K562 (cell line): ENCODE measurements around the gene EXOC4. TPM values are rescaled to one million over a fixed set of nuclear protein-coding genes. Genes with fewer than 3 reads are reported as not detected.

Source experiments
- ATAC-seq: fragments of 200-7000 bp; cut with Tn5 transposase; 3 replicates; pipeline ENCODE4 v1.9.1; 2020; ENCODE audit warnings: moderate library complexity
- BruUV-seq: library from RNA; stranded (reverse); fragments of 400-500 nt; replicated peaks from 2 replicates; lab custom pipeline; 2021; lab: Mats Ljungman, UMichigan
- CTCF ChIA-PET: fragments of 300-600 bp; formaldehyde crosslinking; extraction: SDS; loops from one replicate; lab custom pipeline; 2021; ENCODE audit warnings: low intra/inter-chr PET ratio; lab: Yijun Ruan, JAX
- POLR2A ChIA-PET: fragments of 300-600, 350-650 bp; sonication (Branson Sonifier 250); formaldehyde crosslinking; extraction: SDS; loops from one replicate; lab custom pipeline; 2021; ENCODE audit warnings: antibody characterized with exemption, inconsistent platforms; lab: Yijun Ruan, JAX
- DNase-seq, 4 experiments: peaks; one replicate each; pipeline versions ENCODE4 v3.0.0 to v3.0.0-alpha.2; 2011 to 2018; ENCODE audit warnings: low spot score in 3 of 4, mixed read lengths in 3 of 4; ENCODE audit errors: extremely low read depth in 1 of 4
- FAIRE-seq: peaks from 2 replicates; lab custom pipeline; 2011; peaks lifted over from hg19 to GRCh38; lab: Jason Lieb, UNC
- H2AFZ ChIP-seq: 2 replicates; pipeline ENCODE4 v1.6.0; 2011; ENCODE audit warnings: low read depth, low read length, control low read depth, inconsistent platforms
- H3K27ac ChIP-seq: fragments of 200-600 bp; 3 replicates; pipeline ENCODE4 v1.8.0; 2011; ENCODE audit warnings: low read depth, mild to moderate bottlenecking, control low read depth, inconsistent platforms, low read length, moderate library complexity, mixed read lengths; ENCODE audit errors: extremely low read depth
- H3K27me3 ChIP-seq, 2 experiments: fragments of 300-600 bp in 1 of 2; 2 replicates in 1 of 2; 3 replicates in 1 of 2; pipeline versions ENCODE4 v1.6.0 to v1.8.0; 2011; ENCODE audit warnings: inconsistent platforms in 2 of 2, low read length in 2 of 2, mild to moderate bottlenecking in 1 of 2, mixed read lengths in 1 of 2, moderate library complexity in 1 of 2; ENCODE audit not compliant: control insufficient read depth in 2 of 2, insufficient read depth in 2 of 2
- H3K36me3 ChIP-seq: fragments of 300-600 bp; 3 replicates; pipeline ENCODE4 v1.8.0; 2011; ENCODE audit warnings: mild to moderate bottlenecking, low read length, inconsistent platforms; ENCODE audit not compliant: control insufficient read depth, insufficient read depth
- H3K4me1 ChIP-seq, 2 experiments: fragments of 200-600 bp in 1 of 2; replicated peaks in 1 of 2; 2 replicates in 1 of 2; 3 replicates in 1 of 2; pipeline versions ENCODE4 v1.5.1 to v1.8.0; 2011; ENCODE audit warnings: inconsistent platforms in 2 of 2, low read length in 2 of 2, mild to moderate bottlenecking in 1 of 2, mixed read lengths in 1 of 2, moderate library complexity in 1 of 2; ENCODE audit not compliant: control insufficient read depth in 2 of 2, insufficient read depth in 2 of 2
- H3K4me2 ChIP-seq: 2 replicates; pipeline ENCODE4 v1.6.1; 2011; ENCODE audit warnings: low read length, control low read depth, inconsistent platforms, mixed read lengths; ENCODE audit not compliant: insufficient read depth
- H3K4me3 ChIP-seq: fragments of 200-600 bp; sonication (generic), shearing (Covaris generic); 2 replicates; pipeline ENCODE4 v1.5.1; 2016; ENCODE audit warnings: control low read depth, inconsistent platforms
- H3K79me2 ChIP-seq: fragments of 200-600 bp; 3 replicates; pipeline ENCODE4 v1.8.0; 2011; ENCODE audit warnings: low read length, inconsistent platforms; ENCODE audit not compliant: control insufficient read depth, insufficient read depth
- H3K9ac ChIP-seq, 2 experiments: 2 replicates each; pipeline versions ENCODE4 v1.6.0 to v1.6.1; 2011; ENCODE audit warnings: low read depth in 2 of 2, low read length in 2 of 2, control low read depth in 1 of 2, inconsistent platforms in 1 of 2, mild to moderate bottlenecking in 1 of 2, mixed read lengths in 1 of 2; ENCODE audit not compliant: insufficient read depth in 1 of 2
- H3K9me1 ChIP-seq: one replicate; pipeline ENCODE4 v1.6.0; 2011; ENCODE audit warnings: inconsistent platforms, mild to moderate bottlenecking, low read length, moderate library complexity; ENCODE audit not compliant: control insufficient read depth, insufficient read depth
- H3K9me3 ChIP-seq: replicated peaks from 2 replicates; pipeline ENCODE4 v1.5.1; 2011; ENCODE audit warnings: low read depth, low read length, inconsistent platforms; ENCODE audit not compliant: control insufficient read depth, insufficient read depth
- H4K20me1 ChIP-seq: replicated peaks from 2 replicates; pipeline ENCODE4 v1.6.1; 2011; ENCODE audit warnings: low read length, inconsistent platforms, mixed read lengths; ENCODE audit not compliant: control insufficient read depth, insufficient read depth
- BRD9 ChIP-seq: fragments of 450-650 bp; IDR thresholded peaks from 2 replicates; pipeline ENCODE4 v1.6.1; 2018; ENCODE audit warnings: low read depth; ENCODE audit not compliant: partially characterized antibody
- CLOCK ChIP-seq: fragments of 250-450 bp; sonication (Bioruptor Pico); IDR thresholded peaks from 2 replicates; pipeline ENCODE4 v1.4.0; 2020; ENCODE audit warnings: mild to moderate bottlenecking, moderate library complexity, borderline replicate concordance
- DIDO1 ChIP-seq: fragments of 450-650 bp; IDR thresholded peaks from 2 replicates; pipeline ENCODE4 v1.6.1; 2016; ENCODE audit warnings: low read depth, missing biosample characterization, missing genetic modification characterization
- GTF2A2 ChIP-seq: IDR thresholded peaks from 2 replicates; pipeline ENCODE4 v1.6.1; 2016; ENCODE audit warnings: mild to moderate bottlenecking, missing genetic modification characterization, missing compliant biosample characterization
- MYNN ChIP-seq, 2 experiments: sonication (generic); formaldehyde crosslinking in 1 of 2; IDR thresholded peaks; 2 replicates each; pipeline versions ENCODE4 v1.5.0 to v1.6.1; 2016 to 2020; ENCODE audit warnings: antibody characterized with exemption in 1 of 2, missing genetic modification reagents in 1 of 2
- NR2C1 ChIP-seq, 2 experiments: fragments of 450-650 bp; IDR thresholded peaks; 2 replicates each; pipeline ENCODE4 v1.6.1; 2017; ENCODE audit warnings: mild to moderate bottlenecking in 2 of 2, antibody characterized with exemption in 1 of 2, inconsistent platforms in 1 of 2, missing compliant biosample characterization in 1 of 2, missing genetic modification characterization in 1 of 2
- RBFOX2 ChIP-seq: fragments of 200-400 bp; formaldehyde crosslinking; IDR thresholded peaks from 2 replicates; pipeline ENCODE4 v1.6.1; 2017; ENCODE audit warnings: low read depth, mild to moderate bottlenecking, low read length, moderate library complexity
- WGBS: fragments of 100-300 bp; shearing (Covaris generic); methylation state at CpG from one replicate; pipeline ENCODE4 v1.1.6; 2016; ENCODE audit warnings: low coverage, mixed read lengths; ENCODE audit not compliant: insufficient coverage; ENCODE audit errors: missing lambda C conversion rate; 5-methylcytosine and 5-hydroxymethylcytosine counted together
- in situ Hi-C: fragments of 300-500 bp; cut with MboI; formaldehyde crosslinking; loops from 4 replicates; pipeline ENCODE4 v1.15.0; 2018; ENCODE audit warnings: inconsistent platforms, mixed read lengths
- intact Hi-C: fragments of 100-400 bp; cut with micrococcal nuclease; formaldehyde crosslinking; loops from 2 replicates; pipeline ENCODE4 v1.14.2; 2022
- polyA plus RNA-seq, 8 experiments: library from polyadenylated mRNA; depleted of rRNA in 4 of 8; stranded (reverse) in 5 of 8; unstranded in 3 of 8; fragments of >200 nt; fragmentation: Nextera tagmentation in 2 of 8; fragmentation: Illumina TruSeq in 1 of 8; extraction: Ambion mirVana in 2 of 8; extraction: Trizol in 1 of 8; gene quantifications; 2 replicates each; pipeline versions ENCODE4 v1.2.1 to v1.2.3, GENCODE V29; 2011 to 2014; ENCODE audit warnings: inconsistent platforms in 1 of 8, missing spikeins in 1 of 8
- total RNA-seq, 7 experiments: library from RNA; depleted of rRNA in 6 of 7; stranded (reverse); fragments of >200 nt in 6 of 7; fragmentation: Illumina TruSeq in 2 of 7; extraction: Trizol in 2 of 7; gene quantifications; 2 replicates each; pipeline versions ENCODE4 v1.2.1 to v1.2.3, GENCODE V29; 2011 to 2021; ENCODE audit warnings: low replicate concordance in 1 of 7
- TF ChIP-seq, protein P1 (sequence below): sonication (generic); formaldehyde crosslinking; IDR thresholded peaks from 2 replicates; pipeline ENCODE4 v1.8.0; 2023; ENCODE audit warnings: missing genetic modification reagents, mild to moderate bottlenecking, borderline replicate concordance
- TF ChIP-seq, protein P2 (sequence below): fragments of 250-450 bp; sonication (Bioruptor Pico); IDR thresholded peaks from 2 replicates; pipeline ENCODE4 v1.8.0; 2022; ENCODE audit warnings: moderate library complexity, mild to moderate bottlenecking, inconsistent platforms
- TF ChIP-seq, protein P3 (sequence below): fragments of 450-650 bp; IDR thresholded peaks from one replicate; pipeline ENCODE4 v1.6.1; 2018; ENCODE audit warnings: mild to moderate bottlenecking, moderate library complexity; ENCODE audit not compliant: partially characterized antibody

EXOC4 gene
- total and polyA plus RNA-seq, 9 of the 15 experiments (the other 6 are each of a cell fraction or from before 2014, with no cell fraction given) = 18.5 to 73.1 (median 46.6) TPM

GRCh38 chr7:133828906-133829305 lies 576.0 kb downstream of the EXOC4 start:
- no TSS peak for BruUV-seq
- ChIA-PET POLR2A (no interaction called here), CTCF (no interaction called here)
- DNase-seq = no peak
- ATAC-seq = no peak
- no peaks in the 10 kb centered on the region for H3K79me2 ChIP-seq
- FAIRE-seq = no peak
- in situ Hi-C loops = no loop called here
- no peak overlapping the region for H2AFZ ChIP-seq
- no peaks in the 10 kb centered on the region for H4K20me1 ChIP-seq
- H3K9me1 ChIP-seq = no peaks in the 10 kb centered on the region
- no peaks in the 10 kb centered on the region for H3K27me3 ChIP-seq
- WGBS = 76% methylated on average over 4 of the region's 4 CpGs
- H3K4me1 ChIP-seq = peaks cover 0 to 11% of the 10 kb centered on the region in 2 experiments; a peak in 2 of 5 replicates
- no peak overlapping the region for H3K9ac ChIP-seq
- no peak overlapping the region for H3K4me3 ChIP-seq
- TF ChIP-seq RBFOX2 (no peak), BRD9 (no peak), CLOCK (no peak), NR2C1 (IDR thresholded peaks at IDR 0.05) (no peak), NR2C1 (tag; IDR thresholded peaks at IDR 0.05) (no peak), GTF2A2 (tag) (no peak), DIDO1 (tag) (no peak), MYNN (IDR thresholded peaks at IDR 0.05) (no peak), MYNN (CRISPR knock-in tag; IDR thresholded peaks at IDR 0.05) (no peak)
- TF ChIP-seq, protein P1, sequence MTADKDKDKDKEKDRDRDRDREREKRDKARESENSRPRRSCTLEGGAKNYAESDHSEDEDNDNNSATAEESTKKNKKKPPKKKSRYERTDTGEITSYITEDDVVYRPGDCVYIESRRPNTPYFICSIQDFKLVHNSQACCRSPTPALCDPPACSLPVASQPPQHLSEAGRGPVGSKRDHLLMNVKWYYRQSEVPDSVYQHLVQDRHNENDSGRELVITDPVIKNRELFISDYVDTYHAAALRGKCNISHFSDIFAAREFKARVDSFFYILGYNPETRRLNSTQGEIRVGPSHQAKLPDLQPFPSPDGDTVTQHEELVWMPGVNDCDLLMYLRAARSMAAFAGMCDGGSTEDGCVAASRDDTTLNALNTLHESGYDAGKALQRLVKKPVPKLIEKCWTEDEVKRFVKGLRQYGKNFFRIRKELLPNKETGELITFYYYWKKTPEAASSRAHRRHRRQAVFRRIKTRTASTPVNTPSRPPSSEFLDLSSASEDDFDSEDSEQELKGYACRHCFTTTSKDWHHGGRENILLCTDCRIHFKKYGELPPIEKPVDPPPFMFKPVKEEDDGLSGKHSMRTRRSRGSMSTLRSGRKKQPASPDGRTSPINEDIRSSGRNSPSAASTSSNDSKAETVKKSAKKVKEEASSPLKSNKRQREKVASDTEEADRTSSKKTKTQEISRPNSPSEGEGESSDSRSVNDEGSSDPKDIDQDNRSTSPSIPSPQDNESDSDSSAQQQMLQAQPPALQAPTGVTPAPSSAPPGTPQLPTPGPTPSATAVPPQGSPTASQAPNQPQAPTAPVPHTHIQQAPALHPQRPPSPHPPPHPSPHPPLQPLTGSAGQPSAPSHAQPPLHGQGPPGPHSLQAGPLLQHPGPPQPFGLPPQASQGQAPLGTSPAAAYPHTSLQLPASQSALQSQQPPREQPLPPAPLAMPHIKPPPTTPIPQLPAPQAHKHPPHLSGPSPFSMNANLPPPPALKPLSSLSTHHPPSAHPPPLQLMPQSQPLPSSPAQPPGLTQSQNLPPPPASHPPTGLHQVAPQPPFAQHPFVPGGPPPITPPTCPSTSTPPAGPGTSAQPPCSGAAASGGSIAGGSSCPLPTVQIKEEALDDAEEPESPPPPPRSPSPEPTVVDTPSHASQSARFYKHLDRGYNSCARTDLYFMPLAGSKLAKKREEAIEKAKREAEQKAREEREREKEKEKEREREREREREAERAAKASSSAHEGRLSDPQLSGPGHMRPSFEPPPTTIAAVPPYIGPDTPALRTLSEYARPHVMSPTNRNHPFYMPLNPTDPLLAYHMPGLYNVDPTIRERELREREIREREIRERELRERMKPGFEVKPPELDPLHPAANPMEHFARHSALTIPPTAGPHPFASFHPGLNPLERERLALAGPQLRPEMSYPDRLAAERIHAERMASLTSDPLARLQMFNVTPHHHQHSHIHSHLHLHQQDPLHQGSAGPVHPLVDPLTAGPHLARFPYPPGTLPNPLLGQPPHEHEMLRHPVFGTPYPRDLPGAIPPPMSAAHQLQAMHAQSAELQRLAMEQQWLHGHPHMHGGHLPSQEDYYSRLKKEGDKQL (CRISPR knock-in tag) = no peak
- TF ChIP-seq, protein P2, sequence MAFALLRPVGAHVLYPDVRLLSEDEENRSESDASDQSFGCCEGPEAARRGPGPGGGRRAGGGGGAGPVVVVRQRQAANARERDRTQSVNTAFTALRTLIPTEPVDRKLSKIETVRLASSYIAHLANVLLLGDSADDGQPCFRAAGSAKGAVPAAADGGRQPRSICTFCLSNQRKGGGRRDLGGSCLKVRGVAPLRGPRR (CRISPR knock-in tag) = no peak
- TF ChIP-seq, protein P3, sequence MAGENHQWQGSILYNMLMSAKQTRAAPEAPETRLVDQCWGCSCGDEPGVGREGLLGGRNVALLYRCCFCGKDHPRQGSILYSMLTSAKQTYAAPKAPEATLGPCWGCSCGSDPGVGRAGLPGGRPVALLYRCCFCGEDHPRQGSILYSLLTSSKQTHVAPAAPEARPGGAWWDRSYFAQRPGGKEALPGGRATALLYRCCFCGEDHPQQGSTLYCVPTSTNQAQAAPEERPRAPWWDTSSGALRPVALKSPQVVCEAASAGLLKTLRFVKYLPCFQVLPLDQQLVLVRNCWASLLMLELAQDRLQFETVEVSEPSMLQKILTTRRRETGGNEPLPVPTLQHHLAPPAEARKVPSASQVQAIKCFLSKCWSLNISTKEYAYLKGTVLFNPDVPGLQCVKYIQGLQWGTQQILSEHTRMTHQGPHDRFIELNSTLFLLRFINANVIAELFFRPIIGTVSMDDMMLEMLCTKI = no peak
- TF ChIP-seq, all 486 proteins: peak for 0
- H3K27ac ChIP-seq = no peak overlapping the region
- intact Hi-C loops = no loop called here
- H3K36me3 ChIP-seq = no peaks in the 10 kb centered on the region
- H3K9me3 ChIP-seq = no peaks in the 10 kb centered on the region
- H3K4me2 ChIP-seq = no peak overlapping the region
